Stimulated activated CD4-positive, alpha-beta T cell treated with anti-CD3 and anti-CD28 coated beads, Interleukin-12 subunit alpha, Interleukin-12 subunit beta, amount 100 ng/mL, for 4 hours (primary cell): ENCODE data around the gene AIRE.
"Not testable (repeated sequence)": the region's sequence is repeated elsewhere in the genome, so short reads cannot be mapped to it uniquely, and the experiment has no call there.

Experiments
- DNase-seq: peaks from one replicate; pipeline ENCODE4 v3.0.0-alpha.2; 2020

AIRE gene

GRCh38 chr21:44338971-44339910, 53.6 kb downstream of the AIRE start, which contains the start of gene CFAP410:
Gene CFAP410 (minus strand): TSS chr21:44339390. CDS start chr21:44339194, 196 bp downstream.
- DNase-seq, result peak; percentile 92

- DNase-seq, result not testable (repeated sequence)
These were observed 56.2 kb downstream of the AIRE start for GRCh38 chr21:44341726-44342458.

GRCh38 chr21:44342981-44343380, 57.3 kb downstream of the AIRE start:
- DNase-seq, result not testable (repeated sequence)

GRCh38 chr21:44344541-44345183, 59.0 kb downstream of the AIRE start:
- no peak for DNase-seq

GRCh38 chr21:44345495-44345894, 59.8 kb downstream of the AIRE start:
- no peak for DNase-seq

- DNase-seq, result no peak
These were observed 62.3 kb downstream of the AIRE start for GRCh38 chr21:44347911-44348451.
